ENCODE data around the gene EHBP1L1. TPM values are rescaled to one million over a fixed set of nuclear protein-coding genes. Genes with fewer than 3 reads are reported as not detected.

Gene EHBP1L1
- total and polyA plus RNA-seq, 2 of the 13 experiments (the other 11 are each of a cell fraction or from before 2014, with no cell fraction given): 8.3 to 10.6 TPM

GRCh38 chr11:65558930-65559509, 16.8 kb upstream of the EHBP1L1 start (continued):
- TF ChIP-seq ZFP91 (CRISPR knock-in tag; IDR thresholded peaks at IDR 0.05; ENCODE audit: borderline replicate concordance) (peak; percentile 50; the same call in 1 of the 2 replicates), PATZ1 (CRISPR knock-in tag; IDR thresholded peaks at IDR 0.05) (no peak), ZSCAN30 (CRISPR knock-in tag; IDR thresholded peaks at IDR 0.05) (no peak), RNF219 (CRISPR knock-in tag; IDR thresholded peaks at IDR 0.05) (no peak), ZNF644 (CRISPR knock-in tag; IDR thresholded peaks at IDR 0.05; ENCODE audit: low read depth) (no peak), ZSCAN20 (CRISPR knock-in tag; IDR thresholded peaks at IDR 0.05; ENCODE audit: borderline replicate concordance) (no peak), IKZF1 (IDR thresholded peaks at IDR 0.05) (no peak), KAT2B (IDR thresholded peaks at IDR 0.05; ENCODE audit: borderline replicate concordance, low read depth, low read length) (no peak), PAXIP1 (CRISPR knock-in tag; conservative IDR thresholded peaks at IDR 0.05) (no peak; the same call in 1 of the 2 replicates), ZBTB38 (CRISPR knock-in tag; IDR thresholded peaks at IDR 0.05) (no peak), NCOA5 (CRISPR knock-in tag; IDR thresholded peaks at IDR 0.05) (no peak), NR3C1 (CRISPR knock-in tag; IDR thresholded peaks at IDR 0.05) (no peak), HOMEZ (CRISPR knock-in tag; IDR thresholded peaks at IDR 0.05; ENCODE audit: low read depth) (no peak), ZBTB49 (CRISPR knock-in tag; IDR thresholded peaks at IDR 0.05; ENCODE audit: borderline replicate concordance) (no peak), GTF3A (CRISPR knock-in tag; conservative IDR thresholded peaks at IDR 0.05) (no peak)

Measured in HepG2 (cell line).